Kidney (tissue), 14 donors: Measurements from ENCODE around the gene AHSA1. TPM values are rescaled to one million over a fixed set of nuclear protein-coding genes. Genes with fewer than 3 reads are reported as not detected.

Source experiments
- DNase-seq, 5 donors: peaks; one replicate each; pipeline ENCODE4 v3.0.0-alpha.2; 2013 to 2020
- FAIRE-seq: peaks from 2 replicates; lab custom pipeline; 2012; peaks lifted over from hg19 to GRCh38; lab: Jason Lieb, UNC
- H3K27ac ChIP-seq, 2 donors: one replicate each; pipeline ENCODE4 v1.7.0; 2013; ENCODE audit warnings: low read depth in 2 of 2, low read length in 2 of 2, inconsistent platforms in 1 of 2
- H3K27me3 ChIP-seq: one replicate; pipeline ENCODE4 v1.7.1; 2013; ENCODE audit warnings: low read length, inconsistent platforms; ENCODE audit not compliant: control insufficient read depth, insufficient read depth
- H3K36me3 ChIP-seq, 3 donors: one replicate each; pipeline versions ENCODE4 v1.7.0 to v1.7.1; 2013; ENCODE audit warnings: low read length in 3 of 3, control low read depth in 1 of 3, inconsistent platforms in 1 of 3; ENCODE audit not compliant: insufficient read depth in 3 of 3, control insufficient read depth in 2 of 3
- H3K4me1 ChIP-seq, 3 donors: one replicate each; pipeline versions ENCODE4 v1.7.0 to v1.7.1; 2013; ENCODE audit warnings: low read length in 3 of 3, inconsistent platforms in 1 of 3, low read depth in 1 of 3; ENCODE audit not compliant: control insufficient read depth in 2 of 3, insufficient read depth in 2 of 3
- H3K4me3 ChIP-seq, 3 donors: one replicate each; pipeline versions ENCODE4 v1.7.0 to v1.8.1; 2013; ENCODE audit warnings: low read length in 3 of 3, control low read depth in 1 of 3, inconsistent platforms in 1 of 3
- H3K9ac ChIP-seq, 3 donors: one replicate each; pipeline versions ENCODE4 v1.7.0 to v1.7.1; 2013; ENCODE audit warnings: low read length in 3 of 3, control low read depth in 1 of 3, inconsistent platforms in 1 of 3
- H3K9me3 ChIP-seq, 3 donors: one replicate each; pipeline versions ENCODE4 v1.7.0 to v1.7.1; 2013; ENCODE audit warnings: low read length in 3 of 3, control low read depth in 1 of 3, inconsistent platforms in 1 of 3; ENCODE audit not compliant: control insufficient read depth in 2 of 3, insufficient read depth in 1 of 3
- intact Hi-C: fragments of 100-400 bp; cut with DNase I; formaldehyde crosslinking; loops from one replicate; pipeline ENCODE4 v1.11.1; 2022
- polyA plus RNA-seq: library from polyadenylated mRNA; stranded (reverse); fragments of 350-450 nt; fragmentation: Illumina TruSeq; extraction: RNeasy Lipid Tissue Mini Kit (QIAGEN cat#74804); gene quantifications from one replicate; pipeline ENCODE4 v1.2.3, GENCODE V29; 2014; ENCODE audit warnings: low read depth, low replicate concordance; ENCODE audit not compliant: insufficient read depth
- total RNA-seq: library from RNA; stranded (reverse); fragmentation: NEBNext Ultra II Directional; extraction: Animal tissue kit (Norgen Biotek cat#: 25700); gene quantifications from one replicate; pipeline ENCODE4 v1.2.1, GENCODE V29; 2021
- TF ChIP-seq, protein P1 (sequence below): IDR thresholded peaks from 3 replicates; pipeline ENCODE4 v1.5.1; 2012; ENCODE audit warnings: mild to moderate bottlenecking, moderate library complexity, borderline replicate concordance; ENCODE audit not compliant: insufficient read depth; ENCODE audit errors: extremely low read depth
- donor health status: control.
- donor health status: control.
- donor health status: control.
- donor health status: control.
- donor health status: control.
- donor health status: DM: yes; HTN: yes; CAD: no.
- donor health status: Normal renal cell carcinoma (clear cell type).

The AHSA1 gene
- total and polyA plus RNA-seq, 2 donors from 2014 or later: 92.0 to 149 TPM

DNA sequence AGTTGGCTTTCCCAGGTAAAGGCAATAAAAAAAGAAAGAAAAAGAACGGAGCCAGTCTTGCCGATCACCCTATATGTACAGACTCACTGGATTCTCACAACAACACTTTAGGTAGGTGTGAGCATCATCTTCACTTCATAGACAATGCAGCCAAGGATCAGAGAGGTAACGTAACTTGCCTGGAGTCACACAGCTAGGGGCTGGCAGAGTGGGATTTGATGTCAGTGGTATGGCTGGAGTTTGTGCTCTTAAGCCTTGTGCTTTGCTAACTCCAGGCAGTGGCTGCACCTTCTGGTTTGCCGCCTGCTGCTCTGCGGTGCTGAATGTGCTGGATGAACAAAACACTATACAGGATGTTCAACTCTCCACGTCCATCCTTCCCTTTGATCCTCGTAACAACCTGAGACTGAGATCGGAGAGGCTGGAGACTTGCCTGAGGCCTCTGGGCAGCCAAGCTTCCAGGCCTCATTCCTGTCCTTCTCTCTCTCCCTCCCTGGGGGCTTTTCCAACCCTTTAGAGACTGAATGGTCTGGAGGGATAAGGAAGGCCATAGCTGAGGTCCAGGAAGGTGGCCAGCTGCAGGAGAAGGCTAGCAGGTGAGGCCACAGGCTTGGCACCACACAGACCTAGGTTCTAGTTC is 32.6 kb downstream of the AHSA1 start:
- intact Hi-C loops: no loop called here

DNA sequence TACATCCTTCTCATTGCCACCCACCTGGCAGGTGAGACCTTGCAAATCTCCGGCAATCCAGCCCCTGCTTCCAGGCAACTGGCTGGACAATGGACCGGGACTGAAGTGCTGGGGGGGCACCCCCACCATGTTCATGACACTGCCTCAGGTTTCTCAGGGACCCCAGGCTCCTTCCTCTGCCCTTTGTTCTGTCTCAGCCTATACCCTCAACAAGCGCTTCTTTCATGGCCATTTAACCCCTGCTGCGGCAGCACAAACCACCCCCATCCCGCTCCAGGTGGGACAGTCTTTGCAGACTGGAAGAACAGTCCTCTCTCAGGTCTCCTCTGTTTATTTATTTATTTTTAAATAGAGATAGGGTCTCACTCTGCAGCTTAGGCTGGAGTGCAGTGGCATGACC is 33.2 kb downstream of the AHSA1 start:
- no peak overlapping the region for H3K9ac ChIP-seq
- H3K4me3 ChIP-seq: no peak overlapping the region
- intact Hi-C loops: no loop called here
- no peaks in the 10 kb centered on the region for H3K9me3 ChIP-seq
- FAIRE-seq (no peak), DNase-seq (no peak)
- TF ChIP-seq, protein P1, sequence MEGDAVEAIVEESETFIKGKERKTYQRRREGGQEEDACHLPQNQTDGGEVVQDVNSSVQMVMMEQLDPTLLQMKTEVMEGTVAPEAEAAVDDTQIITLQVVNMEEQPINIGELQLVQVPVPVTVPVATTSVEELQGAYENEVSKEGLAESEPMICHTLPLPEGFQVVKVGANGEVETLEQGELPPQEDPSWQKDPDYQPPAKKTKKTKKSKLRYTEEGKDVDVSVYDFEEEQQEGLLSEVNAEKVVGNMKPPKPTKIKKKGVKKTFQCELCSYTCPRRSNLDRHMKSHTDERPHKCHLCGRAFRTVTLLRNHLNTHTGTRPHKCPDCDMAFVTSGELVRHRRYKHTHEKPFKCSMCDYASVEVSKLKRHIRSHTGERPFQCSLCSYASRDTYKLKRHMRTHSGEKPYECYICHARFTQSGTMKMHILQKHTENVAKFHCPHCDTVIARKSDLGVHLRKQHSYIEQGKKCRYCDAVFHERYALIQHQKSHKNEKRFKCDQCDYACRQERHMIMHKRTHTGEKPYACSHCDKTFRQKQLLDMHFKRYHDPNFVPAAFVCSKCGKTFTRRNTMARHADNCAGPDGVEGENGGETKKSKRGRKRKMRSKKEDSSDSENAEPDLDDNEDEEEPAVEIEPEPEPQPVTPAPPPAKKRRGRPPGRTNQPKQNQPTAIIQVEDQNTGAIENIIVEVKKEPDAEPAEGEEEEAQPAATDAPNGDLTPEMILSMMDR: no peak
- no peak overlapping the region for H3K27ac ChIP-seq
- H3K36me3 ChIP-seq: no peaks in the 10 kb centered on the region
- H3K4me1 ChIP-seq: no peaks in the 10 kb centered on the region
- H3K27me3 ChIP-seq: no peaks in the 10 kb centered on the region

More for the DNA sequence above, 32.6 kb downstream of the AHSA1 start:
- Histone ChIP-seq H3K27me3 (no peaks in the 10 kb centered on the region), H3K4me3 (no peak overlapping the region), H3K27ac (no peak overlapping the region), H3K9ac (no peak overlapping the region), H3K9me3 (no peaks in the 10 kb centered on the region), H3K36me3 (no peaks in the 10 kb centered on the region), H3K4me1 (no peaks in the 10 kb centered on the region)
- FAIRE-seq (no peak), DNase-seq (no peak)
- TF ChIP-seq, protein P1: no peak

DNA sequence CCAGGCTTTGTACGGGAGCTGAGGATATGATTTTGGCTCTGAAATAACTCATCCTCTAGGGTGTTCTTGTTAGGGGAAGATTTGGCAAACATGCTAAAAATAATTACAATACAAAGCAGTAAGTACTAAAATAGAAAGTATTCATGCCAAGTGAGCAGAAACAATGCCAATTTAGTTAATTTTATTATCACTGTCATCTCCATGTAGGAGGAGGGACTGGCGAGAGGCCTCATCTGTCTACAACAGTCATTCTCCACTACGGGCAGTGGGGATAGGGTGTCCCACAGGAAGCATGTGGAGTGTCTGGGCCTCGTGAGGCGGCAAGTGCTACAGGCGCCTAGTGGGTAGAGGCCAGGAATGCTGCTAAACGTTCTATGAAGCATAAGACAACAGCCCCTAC is 37.4 kb downstream of the AHSA1 start:
- peaks cover 0 to 10% (median 0%) of the 10 kb centered on the region in 3 donors for H3K4me1 ChIP-seq
- TF ChIP-seq, protein P1: no peak
- H3K9me3 ChIP-seq: no peaks in the 10 kb centered on the region
- H3K36me3 ChIP-seq: no peaks in the 10 kb centered on the region
- peaks cover 3% of the 10 kb centered on the region for H3K27me3 ChIP-seq
- DNase-seq (no peak), FAIRE-seq (no peak)
- H3K9ac ChIP-seq: no peak overlapping the region
- H3K4me3 ChIP-seq: no peak overlapping the region
- intact Hi-C loops: no loop called here
- H3K27ac ChIP-seq: no peak overlapping the region
